Lung (tissue), 13 donors: ENCODE results near the gene NPM1. TPM values are rescaled to one million over a fixed set of nuclear protein-coding genes. Genes with fewer than 3 reads are reported as not detected.
A peak's percentile ranks its signal among the peaks of the same experiment; 100 is the strongest.

ENCODE experiments used
- ATAC-seq: fragments of 200-7000 bp; cut with Tn5 transposase; one replicate; pipeline ENCODE4 v1.9.1; 2020; ENCODE audit warnings: moderate number of reproducible peaks; ENCODE audit not compliant: insufficient read depth, low FRiP score
- DNase-seq, 3 donors: peaks; one replicate each; pipeline ENCODE4 v3.0.0-alpha.2; 2013 to 2017
- H3K27ac ChIP-seq, 2 donors: one replicate each; pipeline ENCODE4 v1.5.1; 2013; ENCODE audit warnings: mild to moderate bottlenecking in 2 of 2, moderate library complexity in 2 of 2, control low read depth in 1 of 2, inconsistent platforms in 1 of 2, low read depth in 1 of 2, low read length in 1 of 2
- H3K27me3 ChIP-seq, 3 donors: one replicate each; pipeline ENCODE4 v1.5.1; 2013; ENCODE audit warnings: low read length in 2 of 3; ENCODE audit not compliant: control insufficient read depth in 3 of 3, insufficient read depth in 3 of 3
- H3K36me3 ChIP-seq, 4 donors: one replicate each; pipeline ENCODE4 v1.5.1; 2013; ENCODE audit warnings: low read length in 4 of 4, mild to moderate bottlenecking in 1 of 4, moderate library complexity in 1 of 4; ENCODE audit not compliant: control insufficient read depth in 4 of 4, insufficient read depth in 4 of 4
- H3K4me1 ChIP-seq, 5 donors: one replicate each; pipeline ENCODE4 v1.5.1; 2013; ENCODE audit warnings: low read length in 5 of 5, mild to moderate bottlenecking in 2 of 5, moderate library complexity in 1 of 5; ENCODE audit not compliant: control insufficient read depth in 5 of 5, insufficient read depth in 5 of 5
- H3K4me3 ChIP-seq: one replicate; pipeline ENCODE4 v1.5.1; 2013; ENCODE audit warnings: mild to moderate bottlenecking, control low read depth, moderate library complexity
- H3K9ac ChIP-seq, 2 donors: one replicate each; pipeline ENCODE4 v1.5.1; 2013; ENCODE audit warnings: low read length in 2 of 2, control low read depth in 1 of 2; ENCODE audit not compliant: insufficient read depth in 1 of 2
- H3K9me3 ChIP-seq, 4 donors: one replicate each; pipeline ENCODE4 v1.5.1; 2013; ENCODE audit warnings: low read length in 3 of 4, mild to moderate bottlenecking in 1 of 4, moderate library complexity in 1 of 4; ENCODE audit not compliant: control insufficient read depth in 4 of 4, insufficient read depth in 3 of 4
- WGBS, 2 donors: extraction: QIAGEN DNeasy Blood & Tissue Kit; methylation state at CpG; one replicate each; pipeline ENCODE4 v1.1.7; 2013; 5-methylcytosine and 5-hydroxymethylcytosine counted together
- polyA plus RNA-seq, 2 donors: library from polyadenylated mRNA; stranded (reverse); fragments of 200-250 nt; gene quantifications; one replicate each; pipeline ENCODE4 v1.2.1, GENCODE V29; 2013
- small RNA-seq: library from RNA; depleted of rRNA; stranded (forward); fragments of <200 nt; gene quantifications from one replicate; pipeline ENCODE3, GENCODE V24; 2014; ENCODE audit warnings: low replicate concordance
- total RNA-seq, 2 donors: library from RNA; depleted of rRNA in 1 of 2; stranded (reverse); fragments of >200 nt in 1 of 2; gene quantifications; one replicate each; pipeline ENCODE4 v1.2.1, GENCODE V29; 2014 to 2021
- TF ChIP-seq, protein P1 (sequence below): IDR thresholded peaks from 2 replicates; pipeline ENCODE4 v1.5.1; 2012; ENCODE audit warnings: mild to moderate bottlenecking; ENCODE audit errors: control extremely low read depth, extremely low read depth
- donor health status: control.
- donor health status: control.
- donor health status: Bipolar disorder and iron deficiency.
- donor health status: healthy.
- donor health status: DM: yes; HTN: yes; CAD: no.

The NPM1 gene
- total and polyA plus RNA-seq, 4 donors, result 601 to 2,411 (median 1,455) TPM

- Histone ChIP-seq H3K9me3 (no peaks in the 10 kb centered on the region), H3K4me3 (no peak overlapping the region), H3K27me3 (no peaks in the 10 kb centered on the region), H3K36me3 (no peaks in the 10 kb centered on the region), H3K9ac (no peak overlapping the region), H3K4me1 (no peaks in the 10 kb centered on the region), H3K27ac (no peak overlapping the region)
- WGBS, 2 donors, result 95% methylated on average over 25 of the region's 25 CpGs
- DNase-seq, result no peak
- TF ChIP-seq, protein P1, sequence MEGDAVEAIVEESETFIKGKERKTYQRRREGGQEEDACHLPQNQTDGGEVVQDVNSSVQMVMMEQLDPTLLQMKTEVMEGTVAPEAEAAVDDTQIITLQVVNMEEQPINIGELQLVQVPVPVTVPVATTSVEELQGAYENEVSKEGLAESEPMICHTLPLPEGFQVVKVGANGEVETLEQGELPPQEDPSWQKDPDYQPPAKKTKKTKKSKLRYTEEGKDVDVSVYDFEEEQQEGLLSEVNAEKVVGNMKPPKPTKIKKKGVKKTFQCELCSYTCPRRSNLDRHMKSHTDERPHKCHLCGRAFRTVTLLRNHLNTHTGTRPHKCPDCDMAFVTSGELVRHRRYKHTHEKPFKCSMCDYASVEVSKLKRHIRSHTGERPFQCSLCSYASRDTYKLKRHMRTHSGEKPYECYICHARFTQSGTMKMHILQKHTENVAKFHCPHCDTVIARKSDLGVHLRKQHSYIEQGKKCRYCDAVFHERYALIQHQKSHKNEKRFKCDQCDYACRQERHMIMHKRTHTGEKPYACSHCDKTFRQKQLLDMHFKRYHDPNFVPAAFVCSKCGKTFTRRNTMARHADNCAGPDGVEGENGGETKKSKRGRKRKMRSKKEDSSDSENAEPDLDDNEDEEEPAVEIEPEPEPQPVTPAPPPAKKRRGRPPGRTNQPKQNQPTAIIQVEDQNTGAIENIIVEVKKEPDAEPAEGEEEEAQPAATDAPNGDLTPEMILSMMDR, result no peak
- no peak for ATAC-seq
Measured at GRCh38 chr5:171457208-171457981, 69.7 kb downstream of the NPM1 start.

DNA sequence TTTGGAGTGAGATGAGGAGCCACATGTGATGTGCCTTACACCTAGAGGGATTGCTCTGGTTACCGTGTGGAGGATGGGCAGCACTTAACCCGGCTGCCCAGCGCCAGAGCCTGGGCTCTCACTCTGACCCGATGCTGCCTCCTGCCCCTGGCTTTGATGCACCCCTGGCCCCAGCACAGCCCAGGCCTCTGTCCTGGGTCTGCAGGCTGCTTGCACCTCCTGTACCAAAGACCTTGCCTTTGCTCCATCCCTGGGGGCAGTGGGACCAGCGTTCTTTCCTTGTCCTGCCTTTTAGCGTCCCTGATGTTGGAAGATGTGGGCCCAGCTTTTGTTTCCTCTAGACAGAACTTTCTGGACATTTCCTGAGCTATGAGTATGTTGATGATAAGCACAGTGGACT lies 72.2 kb downstream of the NPM1 start:
- H3K9ac ChIP-seq, result no peak overlapping the region
- H3K4me3 ChIP-seq, result no peak overlapping the region
- no peaks in the 10 kb centered on the region for H3K36me3 ChIP-seq
- 81 to 84% methylated on average over 6 of the region's 6 CpGs for WGBS, 2 donors
- no peak overlapping the region for H3K27ac ChIP-seq
- no peaks in the 10 kb centered on the region for H3K9me3 ChIP-seq
- ATAC-seq (no peak), DNase-seq (no peak)
- H3K4me1 ChIP-seq, result no peaks in the 10 kb centered on the region
- TF ChIP-seq, protein P1, result no peak
- H3K27me3 ChIP-seq, result no peaks in the 10 kb centered on the region

Small RNA genes within 50 kb of the gene (small RNA-seq; reads per million reads assigned to genes)
- gene AC091980.1, result not detected
- gene MIR3912, result 1.7 reads per million, percentile 89 among the genes with 10 or more reads in this experiment
- gene RN7SL339P, result not detected
- gene SNORA70J, result not detected

Other genes with a start within 250 kb of the NPM1 start
- not detected for gene TLX3, start 78.6 kb upstream of the NPM1 start, total RNA-seq
- gene TLX3, start 78.6 kb upstream of the NPM1 start, polyA plus RNA-seq, result not detected
- 1 to 10 TPM; 3.1 to 3.4 TPM for gene FGF18, start 31.8 kb downstream of the NPM1 start, total RNA-seq
- 1 to 10 TPM; 1.8 to 1.9 TPM for gene FGF18, start 31.8 kb downstream of the NPM1 start, polyA plus RNA-seq